Endothelial cell of hepatic sinusoid (primary cell): ENCODE measurements around the gene ZRSR2.
"Not testable (repeated sequence)": the region's sequence is repeated elsewhere in the genome, so short reads cannot be mapped to it uniquely, and the experiment has no call there.

ENCODE experiments used
- in situ Hi-C: cut with HindIII; loops from 2 replicates; pipeline ENCODE4 v1.10.0; 2017; ENCODE audit warnings: low sequenced_read_pairs

ZRSR2 gene

GRCh38 chrX:15789979-15790768 lies at the start of gene ZRSR2:
TSS of gene ZRSR2 (plus strand) at chrX:15790484. CDS start at chrX:15790496, 12 bp downstream.
- in situ Hi-C loops = no loop called here

DNA sequence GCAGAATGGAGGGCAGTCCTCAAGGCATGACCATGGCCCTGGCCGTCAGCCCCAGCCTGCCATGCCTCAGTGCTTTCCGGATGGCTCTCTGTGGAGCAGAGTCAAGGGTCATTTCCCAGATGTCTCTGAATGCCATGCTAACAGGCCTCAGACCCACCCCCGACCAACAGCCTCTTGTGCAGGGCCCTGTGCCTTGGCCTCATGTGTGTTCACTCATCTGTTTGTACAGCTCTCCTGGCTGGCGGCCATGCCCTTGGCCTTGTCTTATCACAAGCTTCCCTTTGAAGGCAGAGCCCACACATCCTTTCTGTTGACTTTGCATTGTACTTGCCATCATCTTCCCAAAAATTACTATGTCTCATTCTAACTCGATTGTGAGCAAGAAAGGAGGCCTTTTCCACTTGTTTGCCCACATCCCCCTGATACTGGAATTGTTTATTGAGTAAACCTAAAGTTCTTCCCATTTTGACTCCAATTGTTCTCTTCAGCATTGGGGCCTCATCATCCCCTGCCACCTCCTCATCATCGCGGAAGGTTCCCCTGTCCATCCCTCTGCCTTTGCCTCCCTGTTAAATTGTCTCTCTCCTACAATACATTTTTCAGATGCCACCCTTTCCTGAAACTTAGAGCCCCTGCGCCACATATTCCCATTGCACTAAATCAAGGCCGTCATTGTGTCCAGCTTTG lies 46.0 kb upstream of the ZRSR2 start:
- in situ Hi-C loops = no loop called here

DNA sequence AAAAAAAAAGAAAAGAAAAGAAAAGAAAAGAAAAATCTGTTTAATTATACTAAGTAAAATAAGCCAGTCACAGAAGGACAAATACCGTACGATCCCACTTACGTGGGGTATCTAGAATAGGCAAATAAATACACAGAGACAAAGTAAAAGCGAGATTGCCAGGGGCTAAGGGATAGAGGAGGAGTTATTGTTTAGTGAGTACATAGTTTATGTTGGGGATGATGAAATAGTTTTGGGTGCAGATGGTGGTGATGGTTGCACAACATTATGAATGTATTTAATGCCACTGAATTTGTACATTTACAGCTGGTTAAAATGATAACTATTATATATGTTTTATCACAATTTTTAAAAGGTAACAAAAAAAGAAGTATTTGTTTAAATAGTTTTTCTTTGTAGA lies 45.1 kb upstream of the ZRSR2 start:
- in situ Hi-C loops = loop anchor here (5.0 kb wide), 2 partner anchors 72 to 107 kb away; partner anchors contain the start of gene AP1S2

GRCh38 chrX:15746651-15747050 lies 43.6 kb upstream of the ZRSR2 start:
- in situ Hi-C loops = loop anchor here (5.0 kb wide), 2 partner anchors 71 to 106 kb away; partner anchors contain the start of gene AP1S2

GRCh38 chrX:15747626-15748173 lies 42.6 kb upstream of the ZRSR2 start:
- in situ Hi-C loops = loop anchor here (5.0 kb wide), 2 partner anchors 70 to 105 kb away; partner anchors contain the start of gene AP1S2

GRCh38 chrX:15748841-15749240 lies 41.4 kb upstream of the ZRSR2 start:
- in situ Hi-C loops = loop anchor here (5.0 kb wide), 2 partner anchors 68 to 103 kb away; partner anchors contain the start of gene AP1S2

GRCh38 chrX:15749642-15750610 lies 40.4 kb upstream of the ZRSR2 start:
- in situ Hi-C loops = loop anchor here (5.0 kb wide), 2 partner anchors 67 to 102 kb away; partner anchors contain the start of gene AP1S2

DNA sequence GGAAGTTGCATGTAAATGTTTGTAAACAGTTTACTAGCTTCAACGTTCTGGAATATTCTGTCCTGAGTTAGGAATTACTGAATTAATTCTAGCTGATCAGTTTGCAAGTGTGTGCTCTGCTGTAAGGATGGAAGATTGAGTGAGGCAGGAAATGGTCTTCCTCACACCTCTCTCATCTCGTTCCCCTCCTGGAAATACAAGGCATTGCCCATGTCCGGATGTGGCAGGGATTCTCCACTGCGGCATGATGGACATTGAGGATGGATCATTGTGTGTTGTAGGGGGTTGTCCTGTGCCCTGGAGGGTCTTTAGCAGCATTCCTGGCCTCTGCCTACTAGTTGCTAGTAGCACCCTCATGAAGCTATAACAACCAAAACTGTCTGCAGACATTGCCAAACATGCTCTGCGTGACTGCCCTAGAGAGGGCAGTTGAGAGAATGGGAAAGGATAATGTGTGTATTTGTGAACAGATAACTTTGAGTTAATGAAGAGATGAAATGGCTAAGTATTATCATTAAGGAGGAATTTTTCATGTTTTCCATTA lies 39.6 kb upstream of the ZRSR2 start:
- in situ Hi-C loops = no loop called here

GRCh38 chrX:15751155-15751819 lies 39.0 kb upstream of the ZRSR2 start:
- in situ Hi-C loops = no loop called here

DNA sequence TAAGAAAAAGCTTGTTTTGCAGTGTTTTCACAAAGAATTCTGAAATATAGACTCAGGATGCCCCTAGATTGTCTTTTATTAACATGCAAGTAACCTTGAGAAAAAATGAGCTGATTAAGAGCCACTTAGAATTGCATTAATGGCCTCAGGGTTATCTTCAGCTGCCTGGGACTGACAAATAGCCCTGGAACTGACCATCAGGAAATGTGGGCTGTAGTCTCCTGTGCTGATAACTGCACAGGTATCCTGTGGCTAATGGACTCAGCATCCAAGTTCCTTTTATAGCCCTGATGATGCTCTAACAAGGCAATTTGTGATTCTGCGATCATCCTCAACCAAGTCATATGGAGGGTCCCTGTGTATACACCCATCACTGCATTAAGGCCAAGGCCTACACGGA lies 35.2 kb upstream of the ZRSR2 start:
- in situ Hi-C loops = no loop called here

- in situ Hi-C loops = no loop called here
Measured at GRCh38 chrX:15758140-15758539, 32.1 kb upstream of the ZRSR2 start.

DNA sequence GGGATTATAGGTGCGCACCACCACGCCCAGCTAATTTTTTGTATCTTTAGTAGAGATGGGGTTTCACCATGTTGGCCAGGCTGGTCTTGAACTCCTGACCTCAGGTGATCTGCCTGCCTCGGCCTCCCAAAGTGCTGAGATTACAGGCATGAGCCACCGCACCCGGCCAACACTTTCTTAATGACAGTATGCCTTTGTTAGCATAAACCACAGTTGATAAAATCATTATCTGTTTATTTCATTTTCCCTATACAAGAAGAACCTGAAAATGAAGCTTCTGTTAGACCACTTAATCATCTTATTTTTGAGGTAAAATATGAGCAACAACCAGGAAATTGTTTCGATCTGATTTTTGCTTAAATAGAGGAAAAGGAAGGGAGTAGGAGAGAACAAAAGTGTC lies 30.4 kb upstream of the ZRSR2 start:
- in situ Hi-C loops = not testable (repeated sequence)

DNA sequence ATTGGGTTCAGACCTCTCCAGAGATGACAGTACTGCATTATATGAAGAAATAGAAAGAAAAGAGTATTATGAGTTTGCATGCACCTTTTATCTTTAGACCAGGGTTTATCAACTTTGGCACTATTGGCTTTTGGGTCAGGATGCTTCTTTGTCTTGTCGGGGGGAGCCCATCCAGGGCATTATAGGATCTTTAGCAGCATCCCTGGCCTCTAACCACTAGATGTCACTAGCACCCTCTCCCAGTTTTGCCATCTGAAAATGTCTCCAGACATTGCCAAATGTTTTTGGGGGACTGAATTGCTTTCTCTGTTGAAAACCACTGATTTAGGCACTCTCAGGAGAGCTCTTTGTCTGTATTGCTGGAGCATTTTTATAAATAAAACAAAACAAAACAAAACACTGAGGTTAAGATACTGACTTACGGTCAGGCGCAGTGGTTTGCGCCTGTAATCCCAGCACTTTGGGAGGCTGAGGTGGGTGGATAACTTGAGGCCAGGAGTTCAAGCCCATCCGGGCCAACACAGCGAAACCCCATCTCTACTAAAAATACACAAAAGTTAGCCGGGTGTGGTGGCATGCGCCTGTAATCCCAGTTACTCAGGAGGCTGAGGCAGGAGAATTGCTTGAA lies 28.6 kb upstream of the ZRSR2 start:
- in situ Hi-C loops = no loop called here

DNA sequence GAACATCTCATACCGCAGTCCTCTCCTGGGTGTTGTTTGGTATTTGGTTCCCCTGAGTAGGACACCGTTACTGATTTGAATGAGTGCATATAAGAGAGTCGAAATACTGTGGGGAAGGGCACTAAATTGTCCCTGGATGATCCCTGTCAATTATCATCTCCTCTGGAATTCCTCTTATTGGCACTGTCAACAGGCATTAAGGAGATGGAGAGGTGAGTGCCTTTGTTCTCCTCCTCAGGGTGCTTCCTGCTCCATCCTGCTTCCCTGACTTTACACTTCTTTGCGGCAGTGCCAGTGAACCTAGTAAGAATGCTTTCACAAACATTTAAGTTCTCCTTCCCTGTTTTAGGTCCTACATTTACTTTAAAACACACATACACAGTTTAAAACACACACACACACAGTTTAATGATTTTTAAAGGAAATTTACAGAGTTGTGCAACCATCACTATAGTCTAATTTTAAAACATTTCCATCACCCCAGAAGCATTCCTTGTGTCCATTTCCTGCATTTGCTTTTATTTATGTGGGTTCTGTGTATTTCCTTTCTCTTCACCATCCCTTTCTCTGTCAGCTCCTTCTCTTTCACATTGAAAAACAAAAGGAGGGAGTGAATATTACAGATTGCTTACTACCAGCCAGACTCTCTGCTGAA lies 20.9 kb upstream of the ZRSR2 start:
- in situ Hi-C loops = no loop called here

DNA sequence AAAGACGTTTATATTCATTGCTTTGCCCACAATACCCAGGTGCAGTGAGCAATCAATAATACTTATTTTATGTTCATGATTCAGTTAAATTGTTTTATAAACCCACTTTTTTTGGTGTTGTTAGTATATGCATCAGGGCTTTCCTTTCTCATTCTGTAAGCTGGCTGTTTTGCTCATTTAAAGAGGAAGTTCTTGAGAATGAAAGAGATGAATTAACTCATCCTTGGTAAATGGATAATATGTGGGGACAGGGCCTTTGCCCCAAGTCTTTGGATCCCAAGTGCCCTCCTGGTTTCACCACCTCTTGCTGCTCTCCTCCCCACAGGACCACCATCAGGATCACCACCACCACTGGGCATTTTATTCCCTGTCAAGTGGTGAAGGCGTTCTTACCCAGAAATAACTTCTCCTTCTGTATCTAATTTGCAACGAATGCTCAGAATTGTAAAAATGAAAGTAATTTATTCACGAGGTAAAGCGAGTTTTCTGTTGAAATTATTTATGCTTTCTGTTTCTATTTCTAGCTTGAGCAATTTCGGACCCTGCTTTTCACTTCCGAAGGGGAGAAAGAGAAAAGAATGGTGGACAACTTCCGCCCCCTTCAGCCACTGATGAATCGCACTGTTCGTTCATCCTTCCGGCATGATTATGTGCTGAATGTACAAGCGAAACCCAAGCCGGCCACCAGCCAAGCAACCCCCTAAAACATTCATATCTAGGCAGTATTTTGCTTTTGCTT lies 8.2 kb upstream of the ZRSR2 start:
- in situ Hi-C loops = no loop called here

GRCh38 chrX:15785176-15785750 lies 5.0 kb upstream of the ZRSR2 start:
- in situ Hi-C loops = no loop called here

DNA sequence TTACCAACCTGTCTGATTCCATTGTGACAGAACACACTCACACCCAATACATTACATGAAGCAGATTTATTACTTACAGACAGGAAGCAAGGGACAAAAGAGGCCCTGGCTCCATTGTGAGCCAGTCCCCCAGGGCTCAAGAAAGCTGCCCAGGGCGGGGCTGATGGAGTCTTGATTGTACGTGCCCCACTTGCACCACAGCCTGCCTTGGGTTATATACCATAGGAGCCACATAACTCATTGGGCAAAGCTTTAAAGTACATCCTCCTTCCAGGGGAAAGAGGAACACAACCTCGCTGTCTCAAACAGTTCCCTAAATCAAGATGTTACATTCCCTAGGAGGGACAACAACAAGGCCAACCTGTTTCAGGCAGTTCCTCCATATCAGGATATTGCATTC lies 3.4 kb upstream of the ZRSR2 start:
- in situ Hi-C loops = no loop called here
